Measurements from ENCODE around the gene ZNF528.

ZNF528 gene

DNA sequence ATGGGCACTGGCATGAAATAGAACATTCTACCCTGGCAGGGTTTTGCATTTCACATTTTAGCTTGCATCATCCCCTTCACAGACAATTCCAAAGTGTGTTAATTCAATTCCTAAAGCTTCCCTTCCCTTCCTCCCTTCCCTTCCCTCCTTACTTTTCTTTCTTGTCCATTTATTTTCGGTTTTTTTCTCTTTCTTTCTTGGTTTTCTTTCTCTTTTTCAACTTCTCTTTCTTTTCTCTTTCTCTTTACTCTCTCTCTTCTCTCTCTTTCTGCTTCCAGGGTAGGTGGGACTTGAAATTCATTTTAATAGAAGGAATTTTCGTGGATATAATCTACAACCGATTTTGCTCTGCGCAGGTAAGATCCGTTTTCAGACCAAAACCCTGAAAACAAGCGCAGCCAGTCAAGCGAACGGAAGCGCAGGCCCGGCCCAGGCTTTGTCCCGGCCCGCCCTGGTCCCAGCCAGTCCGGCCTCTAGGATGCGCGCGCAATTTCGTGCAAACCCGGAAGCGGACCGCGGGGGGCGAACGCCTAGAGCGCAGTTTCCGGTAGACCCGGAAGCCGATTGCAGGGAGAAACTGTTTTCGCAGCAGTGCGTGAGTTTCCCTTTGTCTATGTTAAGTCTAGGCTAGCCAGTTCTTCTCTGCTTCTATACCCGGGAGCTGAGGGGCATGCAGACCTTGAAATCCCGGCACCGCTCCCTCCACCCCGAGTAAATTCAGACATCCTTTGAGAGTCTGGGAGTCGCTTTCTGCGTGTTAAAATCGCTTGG, at the start of gene ZNF528:
ZNF528 (plus strand) TSS at position 540 of the 771 bp plus-strand sequence. CDS start 4,165 bp downstream, outside the sequence.
- peak; percentile 75 for DNase-seq

- no peak for DNase-seq
Observed at GRCh38 chr19:52351512-52351911, 46.1 kb upstream of the ZNF528 start.

DNA sequence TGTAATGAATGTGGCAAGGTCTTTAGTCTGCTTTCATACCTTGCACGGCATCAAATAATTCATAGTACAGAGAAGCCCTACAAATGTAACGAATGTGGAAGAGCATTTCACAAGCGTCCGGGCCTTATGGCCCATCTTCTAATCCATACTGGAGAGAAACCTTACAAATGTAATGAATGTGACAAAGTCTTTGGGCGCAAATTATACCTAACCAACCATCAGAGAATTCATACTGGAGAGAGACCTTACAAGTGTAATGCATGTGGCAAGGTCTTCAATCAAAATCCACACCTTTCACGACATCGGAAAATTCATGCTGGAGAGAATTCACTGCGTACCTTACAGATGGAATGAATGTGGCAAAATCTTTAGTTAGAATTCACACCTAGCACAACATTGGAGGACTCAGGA, 31.2 kb upstream of the ZNF528 start:
- no peak for DNase-seq

- DNase-seq = peak; percentile 48
Observed at GRCh38 chr19:52369559-52370340, 27.9 kb upstream of the ZNF528 start, which contains the start of gene ZNF880. ZNF880 (plus strand) TSS chr19:52369923; CDS start chr19:52369966, 43 bp downstream.

DNA sequence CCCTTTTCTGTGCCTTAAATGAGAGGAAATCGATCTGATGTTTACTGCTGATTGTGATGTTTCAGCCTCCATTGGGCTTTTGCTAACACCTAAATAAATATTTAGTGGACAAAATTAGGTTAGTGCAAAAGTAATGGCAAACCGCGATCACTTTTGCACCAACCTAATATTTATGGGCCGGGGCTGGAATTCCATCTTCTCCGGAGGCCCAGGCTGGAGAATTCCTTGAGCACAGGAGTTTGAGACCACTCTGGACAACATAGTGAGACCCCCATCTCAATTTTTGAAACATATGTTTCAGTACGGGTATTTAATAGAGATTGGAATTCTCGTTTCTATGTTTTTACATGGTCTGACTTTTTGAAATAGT, 27.3 kb upstream of the ZNF528 start:
- no peak for DNase-seq

DNA sequence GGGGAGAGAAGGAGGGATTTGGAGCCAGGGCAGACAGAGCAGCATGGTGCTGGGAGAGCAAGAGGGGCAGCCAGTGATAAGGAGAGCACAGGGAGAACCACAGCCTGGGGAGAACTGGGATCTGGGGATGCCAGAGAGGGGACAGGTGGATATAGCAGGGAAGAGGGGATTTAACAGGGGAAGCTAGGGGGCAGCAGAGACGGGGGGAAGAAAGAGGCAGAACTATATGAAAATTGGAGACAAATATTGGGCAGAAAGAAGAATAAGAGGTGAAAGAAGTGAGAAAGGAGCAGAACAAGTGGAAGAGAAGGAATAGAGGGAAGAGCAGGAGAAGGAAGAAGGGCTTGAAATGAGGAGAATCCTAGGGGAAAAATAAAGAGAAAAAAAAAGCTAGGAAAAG, 6.5 kb upstream of the ZNF528 start:
- DNase-seq = no peak

GRCh38 chr19:52398081-52398441, 412 bp downstream of the ZNF528 start:
- no peak for DNase-seq

- no peak for DNase-seq
Observed at GRCh38 chr19:52410276-52410675, 12.6 kb downstream of the ZNF528 start.

DNA sequence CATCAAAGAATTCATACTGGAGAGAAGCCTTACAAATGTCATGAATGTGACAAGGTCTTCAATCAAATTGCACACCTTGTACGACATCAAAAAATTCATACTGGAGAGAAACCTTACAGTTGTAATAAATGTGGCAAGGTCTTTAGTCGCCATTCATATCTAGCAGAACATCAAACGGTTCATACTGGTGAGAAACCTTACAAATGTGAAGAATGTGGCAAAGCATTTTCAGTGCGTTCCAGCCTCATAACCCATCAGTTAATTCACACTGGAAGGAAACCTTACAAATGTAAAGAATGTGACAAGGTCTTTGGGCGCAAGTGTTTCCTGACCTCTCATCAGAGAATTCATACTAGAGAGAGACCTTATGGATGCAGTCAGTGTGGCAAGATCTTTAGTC, 18.1 kb downstream of the ZNF528 start:
- DNase-seq = no peak

- DNase-seq = no peak
Observed at GRCh38 chr19:52428937-52429336, 31.3 kb downstream of the ZNF528 start, which contains the start of gene ZNF534. ZNF534 (plus strand) TSS chr19:52429148; CDS start chr19:52431475, 2,327 bp downstream.

DNA sequence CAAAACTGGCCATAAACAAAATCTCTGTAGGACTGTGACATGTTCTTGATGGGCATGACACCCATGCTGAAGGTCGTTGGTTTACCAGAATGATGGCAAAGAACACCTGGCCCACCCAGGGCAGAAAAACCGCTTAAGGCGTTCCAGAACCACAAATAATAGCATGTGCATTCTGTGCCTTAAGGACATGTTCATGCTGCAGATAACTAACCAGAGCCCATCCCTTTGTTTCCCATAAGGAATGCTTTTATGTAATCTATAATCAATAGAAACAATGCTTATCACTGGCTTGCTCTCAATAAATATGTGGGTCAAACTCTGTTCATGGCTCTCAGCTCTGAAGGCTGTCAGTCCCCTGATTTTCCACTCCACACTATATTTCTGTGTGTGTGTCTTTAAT, 44.5 kb downstream of the ZNF528 start:
- no peak for DNase-seq

- DNase-seq = no peak
Observed at GRCh38 chr19:52444506-52444905, 46.9 kb downstream of the ZNF528 start.

- DNase-seq = no peak
Observed at GRCh38 chr19:52451241-52451640, 53.6 kb downstream of the ZNF528 start.

DNA sequence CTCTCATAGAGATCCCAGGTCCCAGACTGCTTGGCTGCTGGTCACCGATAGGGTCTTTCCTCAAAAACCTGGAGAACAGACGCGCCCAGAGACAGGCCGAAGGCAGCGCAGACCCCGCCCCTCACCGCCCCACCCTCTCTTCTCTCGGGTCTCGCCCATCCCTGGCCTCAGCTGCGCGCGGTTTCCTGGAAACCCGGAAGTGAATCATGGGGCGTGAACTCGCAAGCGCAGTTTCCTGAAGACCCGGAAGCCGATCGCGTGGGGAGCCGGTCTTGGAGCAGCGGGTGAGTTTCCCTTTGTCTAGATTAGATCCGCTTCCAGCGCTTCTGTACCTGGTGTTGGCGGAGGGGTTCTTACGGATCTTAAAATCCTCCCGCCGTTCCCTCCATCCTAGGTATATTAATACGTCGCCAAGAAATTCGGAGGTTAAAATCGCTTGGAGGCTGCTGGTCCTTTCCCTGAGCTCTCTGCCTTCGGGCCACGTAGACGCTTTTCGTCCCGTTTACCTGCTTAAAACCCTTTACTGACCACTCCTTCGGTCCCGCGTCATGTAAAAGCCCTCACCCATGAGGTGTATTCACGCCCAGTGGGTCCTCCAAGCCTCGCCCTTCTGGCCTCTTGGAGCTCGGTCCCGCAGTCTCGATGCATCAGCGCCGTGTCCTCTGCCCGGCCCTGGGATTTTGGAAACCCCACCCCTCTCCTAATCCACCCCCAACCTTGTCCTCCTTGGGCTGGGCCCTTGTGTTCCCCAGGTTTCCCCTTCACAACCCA, 55.9 kb downstream of the ZNF528 start, which contains the start of gene ZNF578:
ZNF578 (plus strand) TSS at position 230 of the 771 bp plus-strand sequence. CDS start 48,293 bp downstream, outside the sequence.
- no peak for DNase-seq

GRCh38 chr19:52464798-52465470, 67.3 kb downstream of the ZNF528 start:
- no peak for DNase-seq

Measured in 8988T (cell line).